PC-3 (cell line): ENCODE measurements around the gene LTB4R. TPM values are rescaled to one million over a fixed set of nuclear protein-coding genes. Genes with fewer than 3 reads are reported as not detected.

Experiments
- ATAC-seq: fragments of 200-7000 bp; cut with Tn5 transposase; 2 replicates; pipeline ENCODE4 v1.9.1; 2020; ENCODE audit warnings: mild to moderate bottlenecking, moderate library complexity
- BruUV-seq: library from RNA; stranded (reverse); fragments of 400-500 nt; replicated peaks from 2 replicates; lab custom pipeline; 2021; lab: Mats Ljungman, UMichigan
- CTCF ChIA-PET: fragments of 300-600 bp; sonication (Branson Sonifier 250); formaldehyde crosslinking; loops from one replicate; lab custom pipeline; 2022; ENCODE audit warnings: antibody characterized with exemption; lab: Charles Lee
- POLR2A ChIA-PET: fragments of 300-600 bp; sonication (Branson Sonifier 250); formaldehyde crosslinking; loops from one replicate; lab custom pipeline; 2022; ENCODE audit warnings: antibody characterized with exemption; ENCODE audit not compliant: unreplicated experiment; lab: Charles Lee
- DNase-seq: peaks from one replicate; pipeline ENCODE4 v3.0.0-alpha.2; 2015
- H2AFZ ChIP-seq: fragments of 300-600 bp; sonication (generic); 2 replicates; pipeline ENCODE4 v1.6.0; 2016; ENCODE audit warnings: antibody characterized with exemption, low read length
- H3F3A ChIP-seq: fragments of 300-600 bp; sonication (generic); one replicate; pipeline ENCODE4 v1.6.0; 2017; ENCODE audit warnings: antibody characterized with exemption, low read length, control low read depth, mild to moderate bottlenecking; ENCODE audit not compliant: unreplicated experiment
- H3K27ac ChIP-seq: fragments of 300-600 bp; sonication (generic); 2 replicates; pipeline ENCODE4 v1.5.1; 2016; ENCODE audit warnings: mild to moderate bottlenecking, low read length
- H3K27me3 ChIP-seq: fragments of 300-600 bp; sonication (generic); 2 replicates; pipeline ENCODE4 v1.6.1; 2016; ENCODE audit warnings: low read length, mixed read lengths
- H3K36me3 ChIP-seq: fragments of 300-600 bp; sonication (generic); 2 replicates; pipeline ENCODE4 v1.6.1; 2016; ENCODE audit warnings: low read depth, mixed run types, low read length, mixed read lengths
- H3K4me1 ChIP-seq: fragments of 300-600 bp; sonication (generic); 2 replicates; pipeline ENCODE4 v1.5.1; 2016; ENCODE audit warnings: low read length; ENCODE audit not compliant: insufficient read depth
- H3K4me2 ChIP-seq: fragments of 300-600 bp; sonication (generic); 2 replicates; pipeline ENCODE4 v1.6.0; 2016; ENCODE audit warnings: low read length
- H3K4me3 ChIP-seq: fragments of 300-600 bp; sonication (generic); 2 replicates; pipeline ENCODE4 v1.5.1; 2016; ENCODE audit warnings: mild to moderate bottlenecking, low read length, mixed read lengths
- H3K79me2 ChIP-seq: fragments of 300-600 bp; sonication (generic); 2 replicates; pipeline ENCODE4 v1.6.1; 2017; ENCODE audit warnings: low read length, mixed read lengths
- H3K9ac ChIP-seq: fragments of 300-600 bp; sonication (generic); 2 replicates; pipeline ENCODE4 v1.6.0; 2016; ENCODE audit warnings: mild to moderate bottlenecking, low read length
- H3K9me2 ChIP-seq: fragments of 300-600 bp; sonication (generic); replicated peaks from 2 replicates; pipeline ENCODE4 v1.6.1; 2016; ENCODE audit warnings: mixed run types, low read length, mixed read lengths
- H3K9me3 ChIP-seq: fragments of 300-600 bp; sonication (generic); 2 replicates; pipeline ENCODE4 v1.6.1; 2016; ENCODE audit warnings: low read length, mixed read lengths
- H4K20me1 ChIP-seq: fragments of 300-600 bp; sonication (generic); 2 replicates; pipeline ENCODE4 v1.6.1; 2016; ENCODE audit warnings: low read length, mixed read lengths
- CTCF ChIP-seq: fragments of 300-600 bp; sonication (generic); conservative IDR thresholded peaks from 2 replicates; pipeline ENCODE4 v1.5.1; 2017; ENCODE audit warnings: antibody characterized with exemption, low read depth, mild to moderate bottlenecking, low read length
- EZH2 ChIP-seq: fragments of 300-600 bp; sonication (generic); IDR thresholded peaks from one replicate; pipeline ENCODE4 v1.6.1; 2017; ENCODE audit warnings: antibody characterized with exemption, mild to moderate bottlenecking, low read length; ENCODE audit not compliant: unreplicated experiment
- EZH2phosphoT487 ChIP-seq: fragments of 300-600 bp; sonication (generic); IDR thresholded peaks from 2 replicates; pipeline ENCODE4 v1.6.1; 2018; ENCODE audit warnings: mild to moderate bottlenecking, antibody characterized with exemption, low read length, borderline replicate concordance
- intact Hi-C: fragments of 100-400 bp; cut with micrococcal nuclease; formaldehyde crosslinking; loops from 2 replicates; pipeline ENCODE4 v1.9.0; 2023
- total RNA-seq: library from RNA; depleted of rRNA; stranded (reverse); fragments of >200 nt; gene quantifications from 2 replicates; pipeline ENCODE4 v1.2.3, GENCODE V29; 2014

Gene LTB4R
- total RNA-seq, 1 experiment from 2014 or later = 11.6 TPM

- Histone ChIP-seq H3K4me1 (peaks cover 8% of the 10 kb centered on the region; the same call in 1 of the 2 replicates), H3K4me3 (no peak within 1 kb of the TSS), H3K36me3 (no peaks in the 10 kb centered on the region), H2AFZ (no peak within 1 kb of the TSS), H3K9me3 (no peaks in the 10 kb centered on the region), H3K27ac (no peak within 1 kb of the TSS), H3K9me2 (no peaks in the 10 kb centered on the region), H3K9ac (no peak within 1 kb of the TSS), H3F3A (no peaks in the 10 kb centered on the region), H4K20me1 (no peaks in the 10 kb centered on the region), H3K4me2 (no peak within 1 kb of the TSS), H3K27me3 (no peaks in the 10 kb centered on the region), H3K79me2 (no peaks in the 10 kb centered on the region)
- CTCF ChIA-PET = no interaction called here
- POLR2A ChIA-PET = no interaction called here
- ATAC-seq (no peak), DNase-seq (no peak)
- intact Hi-C loops = no loop called here
- TF ChIP-seq CTCF (no peak), EZH2 (no peak), EZH2phosphoT487 (no peak)
- BruUV-seq = no TSS peak
Measured at GRCh38 chr14:24262821-24263733, 48.2 kb upstream of the LTB4R start, which contains the start of gene TGM1. TGM1 (minus strand) TSS chr14:24263177; CDS start chr14:24262352, 825 bp downstream.

- no TSS peak for BruUV-seq
- Histone ChIP-seq H3K79me2 (no peaks in the 10 kb centered on the region), H3K4me2 (no peak overlapping the region), H3K9ac (no peak overlapping the region), H3K4me1 (peaks cover 8% of the 10 kb centered on the region; the same call in 1 of the 2 replicates), H2AFZ (no peak overlapping the region), H4K20me1 (no peaks in the 10 kb centered on the region), H3K4me3 (no peak overlapping the region), H3K9me2 (no peaks in the 10 kb centered on the region), H3K36me3 (no peaks in the 10 kb centered on the region), H3K27ac (no peak overlapping the region), H3F3A (no peaks in the 10 kb centered on the region), H3K27me3 (no peaks in the 10 kb centered on the region), H3K9me3 (no peaks in the 10 kb centered on the region)
- TF ChIP-seq EZH2phosphoT487 (no peak), CTCF (no peak), EZH2 (no peak)
- ChIA-PET POLR2A (no interaction called here), CTCF (no interaction called here)
- intact Hi-C loops = no loop called here
- no peak for DNase-seq
- ATAC-seq = 0 out of 2 replicates have a peak, but pooled peaks have one; percentile 14
Measured at GRCh38 chr14:24263848-24264247, 47.5 kb upstream of the LTB4R start.

GRCh38 chr14:24264298-24264697 lies 47.0 kb upstream of the LTB4R start:
- ChIA-PET CTCF (no interaction called here), POLR2A (no interaction called here)
- ATAC-seq (no peak), DNase-seq (no peak)
- Histone ChIP-seq H3F3A (no peaks in the 10 kb centered on the region), H2AFZ (no peak overlapping the region), H4K20me1 (no peaks in the 10 kb centered on the region), H3K27ac (no peak overlapping the region), H3K9me2 (no peaks in the 10 kb centered on the region), H3K36me3 (no peaks in the 10 kb centered on the region), H3K4me2 (no peak overlapping the region), H3K9ac (no peak overlapping the region), H3K79me2 (no peaks in the 10 kb centered on the region), H3K9me3 (no peaks in the 10 kb centered on the region), H3K4me1 (peaks cover 3% of the 10 kb centered on the region; the same call in 1 of the 2 replicates), H3K4me3 (no peak overlapping the region), H3K27me3 (no peaks in the 10 kb centered on the region)
- no TSS peak for BruUV-seq
- intact Hi-C loops = no loop called here
- TF ChIP-seq CTCF (no peak), EZH2 (no peak), EZH2phosphoT487 (no peak)
